GM12878 (cell line): Measurements from ENCODE around the gene AGBL4. TPM values are rescaled to one million over a fixed set of nuclear protein-coding genes. Genes with fewer than 3 reads are reported as not detected.

ENCODE experiments used
- ATAC-seq: fragments of 200-7000 bp; cut with Tn5 transposase; 3 replicates; pipeline ENCODE4 v1.9.1; 2020; ENCODE audit warnings: mild to moderate bottlenecking, moderate library complexity
- BruUV-seq: library from RNA; stranded (reverse); fragments of 400-500 nt; replicated peaks from 2 replicates; lab custom pipeline; 2021; lab: Mats Ljungman, UMichigan
- CTCF ChIA-PET: fragments of 300-600 bp; sonication (Branson Sonifier 250); formaldehyde crosslinking; extraction: SDS; loops from one replicate; lab custom pipeline; 2021; ENCODE audit warnings: inconsistent platforms; lab: Yijun Ruan, JAX
- POLR2A ChIA-PET: fragments of 350-600 bp; formaldehyde crosslinking; extraction: SDS; loops from one replicate; lab custom pipeline; 2021; ENCODE audit warnings: inconsistent platforms; lab: Charles Lee
- RAD21 ChIA-PET: fragments of 300-600 bp; sonication (Branson Sonifier 250); formaldehyde crosslinking; loops from one replicate; lab custom pipeline; 2023; ENCODE audit warnings: antibody characterized with exemption; ENCODE audit not compliant: unreplicated experiment; lab: Charles Lee
- SMC1A ChIA-PET: fragments of 300-600 bp; sonication (Branson Sonifier 250); formaldehyde crosslinking; loops from one replicate; lab custom pipeline; 2023; ENCODE audit not compliant: unreplicated experiment, uncharacterized antibody; lab: Charles Lee
- DNase-seq: peaks from one replicate; pipeline ENCODE4 v3.0.0-alpha.2; 2011; ENCODE audit warnings: low read depth, low spot score
- FAIRE-seq: peaks from 3 replicates; lab custom pipeline; 2011; peaks lifted over from hg19 to GRCh38; lab: Jason Lieb, UNC
- H2AFZ ChIP-seq: 2 replicates; pipeline ENCODE4 v1.6.0; 2011; ENCODE audit warnings: low read depth, low read length, control low read depth; ENCODE audit not compliant: control insufficient read depth
- H3K27ac ChIP-seq: 2 replicates; pipeline ENCODE4 v1.5.1; 2011; ENCODE audit warnings: control low read depth; ENCODE audit not compliant: control insufficient read depth, insufficient read depth
- H3K27me3 ChIP-seq, 2 experiments: replicated peaks in 1 of 2; 2 replicates each; pipeline versions ENCODE4 v1.6.0 to v1.6.1; 2011; ENCODE audit warnings: low read length in 1 of 2; ENCODE audit not compliant: control insufficient read depth in 2 of 2, insufficient read depth in 2 of 2
- H3K36me3 ChIP-seq, 2 experiments: 2 replicates each; pipeline ENCODE4 v1.5.1; 2011; ENCODE audit warnings: low read length in 1 of 2; ENCODE audit not compliant: control insufficient read depth in 2 of 2, insufficient read depth in 2 of 2
- H3K4me1 ChIP-seq: 2 replicates; pipeline ENCODE4 v1.6.1; 2011; ENCODE audit warnings: mild to moderate bottlenecking, low read length, moderate library complexity, mixed read lengths; ENCODE audit not compliant: control insufficient read depth, insufficient read depth
- H3K4me2 ChIP-seq: 2 replicates; pipeline ENCODE4 v1.6.0; 2011; ENCODE audit warnings: control low read depth; ENCODE audit not compliant: control insufficient read depth, insufficient read depth
- H3K4me3 ChIP-seq: fragments of 200-600 bp; sonication (generic); 2 replicates; pipeline ENCODE4 v1.5.1; 2016
- H3K79me2 ChIP-seq: 2 replicates; pipeline ENCODE4 v1.6.0; 2011; ENCODE audit warnings: low read length; ENCODE audit not compliant: control insufficient read depth, insufficient read depth
- H3K9ac ChIP-seq: 2 replicates; pipeline ENCODE4 v1.8.0; 2011; ENCODE audit warnings: low read length, control low read depth, mixed read lengths; ENCODE audit not compliant: control insufficient read depth, insufficient read depth
- H3K9me3 ChIP-seq: replicated peaks from 3 replicates; pipeline ENCODE4 v1.5.1; 2011; ENCODE audit warnings: mild to moderate bottlenecking, low read length; ENCODE audit not compliant: control insufficient read depth, insufficient read depth
- H4K20me1 ChIP-seq: 2 replicates; pipeline ENCODE4 v1.6.0; 2011; ENCODE audit not compliant: control insufficient read depth, insufficient read depth
- GABPA ChIP-seq: IDR thresholded peaks from 2 replicates; pipeline ENCODE4 v1.6.1; 2014; ENCODE audit warnings: antibody characterized with exemption, low read depth, mild to moderate bottlenecking, inconsistent platforms
- IKZF2 ChIP-seq, 2 experiments: fragments of 450-650 bp; IDR thresholded peaks; 2 replicates each; pipeline ENCODE4 v1.6.1; 2017; ENCODE audit warnings: mild to moderate bottlenecking in 2 of 2, moderate library complexity in 2 of 2
- whole genome bisulfite sequencing: methylation state at CpG from one replicate; pipeline ENCODE4 v1.1.6; 2016; ENCODE audit warnings: low lambda C conversion rate; ENCODE audit not compliant: insufficient replicate concordance, insufficient coverage; ENCODE audit errors: missing lambda C conversion rate; 5-methylcytosine and 5-hydroxymethylcytosine counted together
- in situ Hi-C: fragments of 300-500 bp; cut with MboI; formaldehyde crosslinking; loops from 9 replicates; pipeline ENCODE4 v1.14.3; 2018; ENCODE audit warnings: mixed read lengths
- intact Hi-C: fragments of 100-400 bp; cut with micrococcal nuclease; formaldehyde crosslinking; loops from one replicate; pipeline ENCODE4 v1.14.2; 2022; ENCODE audit not compliant: unreplicated experiment
- polyA plus RNA-seq, 11 experiments: library from polyadenylated mRNA; depleted of rRNA in 4 of 11; unstranded in 6 of 11; stranded (reverse) in 5 of 11; fragments of >200 nt; fragmentation: Nextera tagmentation in 4 of 11; fragmentation: Illumina TruSeq in 1 of 11; extraction: Ambion mirVana in 4 of 11; extraction: Trizol in 1 of 11; gene quantifications; 1 replicate in 1 of 11; 2 replicates in 10 of 11; pipeline versions ENCODE4 v1.2.1 to v1.2.3, GENCODE V29; 2011 to 2016; ENCODE audit warnings: inconsistent platforms in 2 of 11, missing spikeins in 2 of 11, low read depth in 1 of 11
- total RNA-seq, 4 experiments: library from RNA; depleted of rRNA in 3 of 4; stranded (reverse); fragments of >200 nt in 3 of 4; fragmentation: Illumina TruSeq in 1 of 4; extraction: Trizol in 1 of 4; gene quantifications; 2 replicates each; pipeline versions ENCODE4 v1.2.1 to v1.2.3, GENCODE V29; 2013 to 2021
- TF ChIP-seq, protein P1 (sequence below): IDR thresholded peaks from 2 replicates; pipeline ENCODE4 v1.6.1; 2011; ENCODE audit warnings: low read depth, mild to moderate bottlenecking, low read length, moderate library complexity, borderline replicate concordance; ENCODE audit errors: extremely low read depth

AGBL4 gene
- total and polyA plus RNA-seq, 10 of the 15 experiments (the other 5 are each of a cell fraction or from before 2014, with no cell fraction given): 0.31 TPM; not detected in 9

DNA sequence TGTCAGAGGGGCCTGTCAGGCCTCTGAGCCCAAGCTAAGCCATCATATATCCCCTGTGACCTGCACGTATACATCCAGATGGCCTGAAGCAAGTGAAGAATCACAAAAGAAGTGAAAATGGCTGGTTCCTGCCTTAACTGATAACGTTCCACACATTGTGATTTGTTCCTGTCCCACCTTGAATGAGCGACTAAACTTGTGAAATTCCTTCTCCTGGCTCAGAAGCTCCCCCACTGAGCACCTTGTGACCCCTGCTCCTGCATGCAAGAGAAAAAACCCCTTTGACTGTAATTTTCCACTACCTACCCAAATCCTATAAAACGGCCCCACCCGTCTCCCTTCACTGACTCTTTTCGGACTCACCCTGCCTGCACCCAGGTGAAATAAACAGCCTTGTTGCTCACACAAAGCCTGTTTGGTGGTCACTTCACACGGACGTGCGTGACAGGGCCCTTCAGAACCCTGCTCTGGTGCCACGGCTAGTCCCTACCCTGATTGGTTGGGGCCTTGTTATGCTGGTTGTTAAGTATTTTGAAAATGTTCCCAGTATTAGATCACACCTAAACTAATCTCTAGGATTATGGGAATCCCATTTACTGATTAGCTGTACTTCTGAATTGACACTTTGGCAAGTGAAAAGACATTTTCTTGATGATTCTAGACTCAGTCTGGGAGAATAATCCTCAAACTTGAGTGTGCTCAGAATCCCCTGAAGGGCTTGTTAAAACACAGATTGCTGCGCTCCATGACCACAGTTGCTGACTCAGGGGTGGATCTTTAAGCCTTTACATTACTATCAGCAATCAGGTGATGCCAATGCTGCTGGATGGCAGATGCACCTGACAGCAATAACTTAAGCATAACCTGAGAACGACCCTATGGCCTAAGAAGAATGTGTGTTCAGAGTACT lies 1523.0 kb downstream of the AGBL4 start (continued):
- TF ChIP-seq, protein P1, sequence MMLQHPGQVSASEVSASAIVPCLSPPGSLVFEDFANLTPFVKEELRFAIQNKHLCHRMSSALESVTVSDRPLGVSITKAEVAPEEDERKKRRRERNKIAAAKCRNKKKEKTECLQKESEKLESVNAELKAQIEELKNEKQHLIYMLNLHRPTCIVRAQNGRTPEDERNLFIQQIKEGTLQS: no peak
- TF ChIP-seq GABPA: no peak

DNA sequence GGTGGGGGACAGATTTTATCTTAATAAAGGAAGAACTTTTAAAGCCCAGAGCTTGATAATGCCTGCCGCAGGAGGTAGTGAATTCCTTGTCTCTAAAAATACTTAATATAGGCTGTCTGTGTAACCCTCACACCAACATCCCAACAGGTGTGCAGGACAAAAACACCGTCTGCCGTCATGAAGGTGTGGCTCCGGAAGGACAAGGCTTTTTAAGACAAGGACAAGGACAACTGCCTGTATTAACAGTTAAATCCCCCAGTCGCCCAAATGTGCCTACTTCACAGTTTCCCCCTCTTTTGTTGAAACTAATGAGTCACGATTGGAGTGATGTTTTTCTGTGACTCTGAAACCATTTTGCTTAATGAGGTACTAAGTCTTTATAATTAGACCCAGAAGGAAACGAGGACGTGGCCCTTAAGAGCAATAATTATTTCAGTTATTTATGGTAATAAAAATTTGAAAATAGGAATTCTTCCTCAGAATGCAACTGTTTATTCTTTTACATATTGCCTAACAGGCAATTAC lies 1524.5 kb downstream of the AGBL4 start:
- Histone ChIP-seq H3K4me1 (no peaks in the 10 kb centered on the region), H3K27ac (no peak overlapping the region), H3K4me2 (no peak overlapping the region), H3K27me3 (no peaks in the 10 kb centered on the region), H3K9me3 (no peaks in the 10 kb centered on the region), H3K4me3 (no peak overlapping the region), H3K36me3 (no peaks in the 10 kb centered on the region), H4K20me1 (no peaks in the 10 kb centered on the region), H2AFZ (no peak overlapping the region), H3K9ac (no peak overlapping the region), H3K79me2 (no peaks in the 10 kb centered on the region)
- ChIA-PET RAD21 (interaction anchor here (0.7 kb wide), 1 partner anchor 206 kb away, joined by 3 read pairs; no protein-coding TSS in a partner anchor), SMC1A (no interaction called here), CTCF (interaction anchor here (1.3 to 1.9 kb wide), 3 partner anchors 12 to 27 kb away, joined by 4 to 7 read pairs (median 6); partner anchors contain the start of gene SPATA6), POLR2A (no interaction called here)
- in situ Hi-C loops (no loop called here), intact Hi-C loops (loop anchor here (5.0 kb wide), 1 partner anchor 392 kb away; no protein-coding TSS in a partner anchor)
- 37% methylated on average over 8 of the region's 8 CpGs for WGBS
- no peak for TF ChIP-seq IKZF2 (IDR thresholded peaks at IDR 0.05)
- ATAC-seq (no peak), FAIRE-seq (no peak), DNase-seq (no peak)
- BruUV-seq: no TSS peak
